ENCODE data around the gene TMEM253.

The TMEM253 gene

DNA sequence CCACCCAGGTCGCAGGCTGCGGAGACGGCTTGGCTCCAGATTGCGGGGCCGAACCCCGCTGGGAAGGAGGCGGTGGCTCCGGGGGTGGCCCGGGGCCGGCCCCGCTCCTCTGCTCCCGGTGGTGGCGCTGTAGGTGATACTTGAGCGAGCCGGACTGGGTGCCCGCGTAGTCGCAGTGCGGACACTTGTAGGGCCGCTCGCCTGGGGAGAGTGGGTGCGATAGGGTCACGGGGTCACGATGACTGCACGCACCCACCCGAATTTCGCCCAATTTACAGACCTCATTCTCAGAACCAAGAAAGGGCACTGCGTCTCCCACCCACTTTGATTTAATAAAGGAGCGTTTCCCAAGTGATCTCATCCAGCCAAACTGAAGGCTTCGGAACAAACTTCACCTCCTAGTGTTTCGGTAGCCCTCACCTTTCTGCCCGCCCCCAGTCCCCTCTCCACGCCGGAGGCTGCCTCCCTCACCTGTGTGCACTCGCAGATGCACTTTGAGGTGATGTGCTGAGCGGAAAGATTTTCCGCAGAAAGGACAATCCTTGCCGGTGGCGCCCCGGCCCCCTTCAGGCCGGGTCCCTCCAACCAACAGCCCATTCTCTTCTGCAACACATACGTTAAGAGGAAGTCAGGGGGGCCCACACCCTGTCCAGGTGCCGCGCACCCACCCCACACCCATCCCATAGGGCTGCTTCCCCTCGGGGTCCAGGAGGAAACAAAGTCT is 9.8 kb upstream of the TMEM253 start:
- DNase-seq, result no peak

DNA sequence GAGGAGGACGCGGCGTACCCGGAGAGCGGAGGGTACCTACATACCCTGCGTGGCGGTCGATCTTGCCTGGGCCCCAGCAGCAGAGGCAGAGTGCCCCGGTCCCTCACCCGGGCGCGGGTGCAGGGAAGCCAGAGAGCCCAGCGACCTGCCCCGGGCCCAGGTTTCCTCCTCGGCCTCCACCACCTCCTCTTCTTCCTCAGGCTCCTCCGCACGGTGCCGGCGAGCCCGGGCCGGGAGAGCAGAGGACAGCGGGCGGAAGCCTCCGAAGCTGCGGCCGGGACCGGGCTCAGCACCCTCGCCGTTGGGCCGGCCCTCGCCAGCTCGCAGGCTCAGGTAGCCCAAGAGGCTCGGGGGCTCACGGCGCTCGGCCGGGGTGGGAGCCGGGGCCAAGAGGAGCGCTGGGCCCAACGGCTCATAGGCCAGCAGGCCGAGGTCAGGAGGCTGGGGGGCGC is 9.0 kb upstream of the TMEM253 start:
- DNase-seq, result no peak

- peak; percentile 87 for DNase-seq
Observed at GRCh38 chr14:21092273-21093011, 8.4 kb upstream of the TMEM253 start.

DNA sequence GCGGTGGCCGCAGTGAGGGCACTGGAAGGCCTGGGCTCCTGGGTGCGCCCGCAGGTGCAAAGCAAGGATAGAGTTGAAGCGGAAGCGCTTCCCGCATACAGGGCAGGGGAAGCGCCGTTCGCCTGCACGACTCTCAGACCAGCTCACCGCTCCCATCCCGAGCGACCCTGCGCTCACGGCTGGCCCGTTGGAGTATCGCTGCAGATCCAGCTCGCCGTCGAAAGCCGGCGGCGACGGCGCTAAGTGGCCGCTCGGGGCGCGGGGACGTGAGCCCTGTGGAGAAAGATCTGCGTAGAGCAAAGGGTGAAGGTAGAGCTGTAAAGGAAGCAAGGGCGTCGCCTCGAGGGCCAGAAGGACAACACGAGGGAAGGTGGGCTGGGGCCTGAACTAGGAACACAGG is 7.8 kb upstream of the TMEM253 start:
- DNase-seq, result no peak

GRCh38 chr14:21093769-21094681 is 6.8 kb upstream of the TMEM253 start:
- DNase-seq, result no peak

DNA sequence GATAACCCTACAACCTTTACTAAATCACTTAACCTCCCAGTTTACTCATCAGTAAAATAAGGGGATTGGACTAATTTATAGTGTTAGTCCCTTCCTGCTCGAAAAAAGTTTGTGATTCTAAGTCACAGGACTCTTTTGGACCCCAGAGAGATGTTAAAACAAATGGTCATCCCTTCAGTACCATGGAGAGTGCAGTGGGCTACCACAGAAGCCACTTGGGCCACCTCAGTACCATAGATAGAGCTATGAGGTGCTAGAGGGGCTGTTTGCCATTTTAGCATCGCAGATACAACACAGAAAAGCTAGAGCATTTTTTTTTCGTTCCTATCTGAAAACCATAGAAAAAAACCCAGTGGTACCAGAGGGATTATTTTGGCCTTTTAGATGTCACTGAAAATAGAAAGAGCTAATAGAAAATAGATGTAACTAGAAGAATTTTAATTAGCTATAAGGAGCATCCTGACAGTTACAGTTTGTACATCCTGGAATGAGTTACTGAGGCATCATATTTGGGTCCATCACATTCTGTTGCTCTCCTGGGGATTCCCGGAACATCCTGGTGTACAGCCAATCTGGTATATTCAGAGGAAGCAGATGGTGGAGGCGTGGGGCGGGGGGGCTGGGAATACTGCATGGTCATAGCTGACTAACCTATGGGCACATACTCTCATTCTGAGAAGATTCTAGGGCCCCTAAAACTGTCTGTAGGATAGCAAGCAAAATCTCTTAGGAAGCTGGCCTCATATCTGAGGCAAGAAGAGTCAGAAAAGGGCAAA is 5.2 kb upstream of the TMEM253 start:
- DNase-seq, result no peak

DNA sequence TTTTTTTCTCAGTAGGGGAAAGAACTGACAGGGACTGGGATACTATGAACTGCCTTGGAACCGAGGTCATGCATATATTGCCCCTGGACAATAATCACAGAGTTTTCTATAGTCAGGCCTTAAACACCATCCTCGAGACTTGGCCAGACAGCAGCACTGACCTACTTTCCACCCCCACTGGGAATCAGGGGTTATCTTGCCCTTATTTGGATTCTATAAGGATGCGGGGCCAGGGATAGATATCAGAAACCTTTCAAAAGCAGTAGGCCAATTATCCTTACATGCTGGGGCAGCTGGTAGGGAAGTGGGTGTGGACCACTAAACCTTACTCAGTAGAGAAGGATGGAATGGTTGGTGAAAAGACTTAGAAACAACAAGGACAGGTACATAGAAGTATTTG is 4.4 kb upstream of the TMEM253 start:
- no peak for DNase-seq

- DNase-seq, result no peak
Observed at GRCh38 chr14:21096978-21097635, 3.8 kb upstream of the TMEM253 start.

GRCh38 chr14:21097636-21098075 is 3.2 kb upstream of the TMEM253 start:
- no peak for DNase-seq

GRCh38 chr14:21098076-21098891 is 2.6 kb upstream of the TMEM253 start, which contains the start of gene ZNF219:
ZNF219 (minus strand) TSS chr14:21098655; CDS start chr14:21093591, 5,064 bp downstream.
- DNase-seq, result no peak

- DNase-seq, result no peak
Observed at GRCh38 chr14:21098892-21099595, 1.8 kb upstream of the TMEM253 start.

GRCh38 chr14:21099596-21099985 is 1.3 kb upstream of the TMEM253 start:
- no peak for DNase-seq

- DNase-seq, result no peak
Observed at GRCh38 chr14:21101802-21102413, 1.0 kb downstream of the TMEM253 start.

- no peak for DNase-seq
Observed at GRCh38 chr14:21102521-21103410, 1.9 kb downstream of the TMEM253 start.

- DNase-seq, result no peak
Observed at GRCh38 chr14:21103411-21103709, 2.5 kb downstream of the TMEM253 start.

GRCh38 chr14:21103710-21104447 is 3.0 kb downstream of the TMEM253 start:
- DNase-seq, result peak; percentile 90

- peak; percentile 49 for DNase-seq
Observed at GRCh38 chr14:21104448-21105060, 3.7 kb downstream of the TMEM253 start.

GRCh38 chr14:21105095-21105494 is 4.2 kb downstream of the TMEM253 start:
- DNase-seq, result no peak
